Panc1 (cell line): ENCODE measurements around the gene C7.

Experiments
- POLR2AphosphoS5 ChIP-seq: IDR thresholded peaks from 2 replicates; pipeline ENCODE4 v1.6.1; 2012; ENCODE audit warnings: mild to moderate bottlenecking, low read depth, low read length, moderate library complexity
- SIN3A ChIP-seq: IDR thresholded peaks from 2 replicates; pipeline ENCODE4 v1.6.1; 2012; ENCODE audit warnings: low read depth, mild to moderate bottlenecking, low read length, moderate library complexity, borderline replicate concordance; ENCODE audit not compliant: insufficient read depth
- TCF7L2 ChIP-seq: IDR thresholded peaks from 2 replicates; pipeline ENCODE4 v1.6.1; 2011; ENCODE audit warnings: mild to moderate bottlenecking, low read depth, low read length, inconsistent platforms
- TF ChIP-seq, protein P1 (sequence below): fragments of 450-650 bp; IDR thresholded peaks from 2 replicates; pipeline ENCODE4 v1.5.1; 2017; ENCODE audit warnings: mild to moderate bottlenecking

DNA sequence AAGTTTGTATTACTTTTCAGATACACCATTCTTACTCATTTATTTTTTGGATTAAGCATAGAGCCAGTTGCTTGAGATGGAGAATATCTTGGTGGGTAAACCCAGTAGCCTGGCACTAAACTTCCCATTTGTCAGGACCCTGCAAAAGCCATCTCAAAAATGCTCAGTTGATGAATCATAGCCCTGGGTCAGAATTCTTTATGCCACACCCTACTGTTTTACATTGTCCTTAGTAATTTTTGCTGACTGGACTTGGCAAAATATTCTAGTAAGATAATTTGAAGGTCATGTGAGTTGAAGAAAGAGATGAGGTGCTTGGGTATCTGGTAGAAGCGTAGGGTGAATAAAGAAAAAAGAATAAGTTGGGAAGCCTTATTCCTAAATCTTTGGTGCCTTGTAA is 50.7 kb downstream of the C7 start:
- no peak for TF ChIP-seq POLR2AphosphoS5
- TF ChIP-seq, protein P1, sequence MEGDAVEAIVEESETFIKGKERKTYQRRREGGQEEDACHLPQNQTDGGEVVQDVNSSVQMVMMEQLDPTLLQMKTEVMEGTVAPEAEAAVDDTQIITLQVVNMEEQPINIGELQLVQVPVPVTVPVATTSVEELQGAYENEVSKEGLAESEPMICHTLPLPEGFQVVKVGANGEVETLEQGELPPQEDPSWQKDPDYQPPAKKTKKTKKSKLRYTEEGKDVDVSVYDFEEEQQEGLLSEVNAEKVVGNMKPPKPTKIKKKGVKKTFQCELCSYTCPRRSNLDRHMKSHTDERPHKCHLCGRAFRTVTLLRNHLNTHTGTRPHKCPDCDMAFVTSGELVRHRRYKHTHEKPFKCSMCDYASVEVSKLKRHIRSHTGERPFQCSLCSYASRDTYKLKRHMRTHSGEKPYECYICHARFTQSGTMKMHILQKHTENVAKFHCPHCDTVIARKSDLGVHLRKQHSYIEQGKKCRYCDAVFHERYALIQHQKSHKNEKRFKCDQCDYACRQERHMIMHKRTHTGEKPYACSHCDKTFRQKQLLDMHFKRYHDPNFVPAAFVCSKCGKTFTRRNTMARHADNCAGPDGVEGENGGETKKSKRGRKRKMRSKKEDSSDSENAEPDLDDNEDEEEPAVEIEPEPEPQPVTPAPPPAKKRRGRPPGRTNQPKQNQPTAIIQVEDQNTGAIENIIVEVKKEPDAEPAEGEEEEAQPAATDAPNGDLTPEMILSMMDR = no peak
- no peak for TF ChIP-seq SIN3A
- TF ChIP-seq TCF7L2 = no peak
